H1 (cell line): ENCODE results near the gene TMEM255B.

Experiments used
- ASH2L ChIP-seq: fragments of 200-600, 300-600 bp; sonication (generic); IDR thresholded peaks from one replicate; pipeline ENCODE4 v1.7.1; 2017; ENCODE audit warnings: low read length
- ATF3 ChIP-seq: IDR thresholded peaks from 2 replicates; pipeline ENCODE4 v1.6.1; 2011; ENCODE audit warnings: low read depth, mild to moderate bottlenecking, low read length; ENCODE audit not compliant: insufficient read depth
- BRCA1 ChIP-seq: IDR thresholded peaks from 2 replicates; pipeline ENCODE4 v1.6.1; 2012; ENCODE audit warnings: low read depth, low read length, improper control_type of control experiment
- CBX5 ChIP-seq: fragments of 300-800, 300-1000 bp; sonication (generic); IDR thresholded peaks from 2 replicates; pipeline ENCODE4 v1.7.1; 2016; ENCODE audit warnings: antibody characterized with exemption, low read length, low read depth
- CEBPB ChIP-seq: IDR thresholded peaks from 2 replicates; pipeline ENCODE4 v1.6.1; 2012; ENCODE audit warnings: low read depth, low read length
- HDAC6 ChIP-seq: IDR thresholded peaks from one replicate; pipeline ENCODE4 v1.7.1; 2012; ENCODE audit warnings: low read depth, mild to moderate bottlenecking, inconsistent platforms, low read length, moderate library complexity
- MAFK ChIP-seq: IDR thresholded peaks from 2 replicates; pipeline ENCODE4 v1.6.1; 2012; ENCODE audit warnings: low read depth, mild to moderate bottlenecking, improper control_type of control experiment, low read length
- PHF8 ChIP-seq: fragments of 200-600 bp; sonication (generic); conservative IDR thresholded peaks from 2 replicates; pipeline ENCODE4 v1.7.1; 2012; ENCODE audit warnings: low read depth, mild to moderate bottlenecking, inconsistent platforms, low read length, moderate library complexity
- POLR2A ChIP-seq, 2 experiments: IDR thresholded peaks; 1 replicate in 1 of 2; 2 replicates in 1 of 2; pipeline ENCODE4 v1.6.1; 2011; ENCODE audit warnings: low read depth in 2 of 2, low read length in 2 of 2, mild to moderate bottlenecking in 2 of 2; ENCODE audit errors: control extremely low read depth in 1 of 2
- POLR2AphosphoS5 ChIP-seq: IDR thresholded peaks from 2 replicates; pipeline ENCODE4 v1.6.1; 2011; ENCODE audit warnings: low read depth, low read length
- RFX5 ChIP-seq: IDR thresholded peaks from 2 replicates; pipeline ENCODE4 v1.6.1; 2011; ENCODE audit warnings: low read depth, low read length, improper control_type of control experiment, borderline replicate concordance
- TF ChIP-seq, protein P1 (sequence below), 3 experiments: IDR thresholded peaks; 1 replicate in 2 of 3; 2 replicates in 1 of 3; pipeline versions ENCODE4 v1.5.1 to v1.6.1; 2011; ENCODE audit warnings: low read length in 3 of 3, mild to moderate bottlenecking in 3 of 3, inconsistent platforms in 2 of 3, low read depth in 1 of 3, moderate library complexity in 1 of 3; ENCODE audit not compliant: insufficient read depth in 1 of 3; ENCODE audit errors: control extremely low read depth in 1 of 3
- TF ChIP-seq, protein P2 (sequence below): IDR thresholded peaks from 2 replicates; pipeline ENCODE4 v1.6.1; 2012; ENCODE audit warnings: inconsistent platforms

- no peak for TF ChIP-seq POLR2AphosphoS5
- TF ChIP-seq BRCA1: no peak
- TF ChIP-seq, protein P1, sequence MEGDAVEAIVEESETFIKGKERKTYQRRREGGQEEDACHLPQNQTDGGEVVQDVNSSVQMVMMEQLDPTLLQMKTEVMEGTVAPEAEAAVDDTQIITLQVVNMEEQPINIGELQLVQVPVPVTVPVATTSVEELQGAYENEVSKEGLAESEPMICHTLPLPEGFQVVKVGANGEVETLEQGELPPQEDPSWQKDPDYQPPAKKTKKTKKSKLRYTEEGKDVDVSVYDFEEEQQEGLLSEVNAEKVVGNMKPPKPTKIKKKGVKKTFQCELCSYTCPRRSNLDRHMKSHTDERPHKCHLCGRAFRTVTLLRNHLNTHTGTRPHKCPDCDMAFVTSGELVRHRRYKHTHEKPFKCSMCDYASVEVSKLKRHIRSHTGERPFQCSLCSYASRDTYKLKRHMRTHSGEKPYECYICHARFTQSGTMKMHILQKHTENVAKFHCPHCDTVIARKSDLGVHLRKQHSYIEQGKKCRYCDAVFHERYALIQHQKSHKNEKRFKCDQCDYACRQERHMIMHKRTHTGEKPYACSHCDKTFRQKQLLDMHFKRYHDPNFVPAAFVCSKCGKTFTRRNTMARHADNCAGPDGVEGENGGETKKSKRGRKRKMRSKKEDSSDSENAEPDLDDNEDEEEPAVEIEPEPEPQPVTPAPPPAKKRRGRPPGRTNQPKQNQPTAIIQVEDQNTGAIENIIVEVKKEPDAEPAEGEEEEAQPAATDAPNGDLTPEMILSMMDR (IDR thresholded peaks at IDR 0.05; ENCODE audit: control extremely low read depth in 1 of 3, insufficient read depth in 1 of 3, low read depth in 1 of 3, low read length in 3 of 3): no peak
- TF ChIP-seq, protein P2, sequence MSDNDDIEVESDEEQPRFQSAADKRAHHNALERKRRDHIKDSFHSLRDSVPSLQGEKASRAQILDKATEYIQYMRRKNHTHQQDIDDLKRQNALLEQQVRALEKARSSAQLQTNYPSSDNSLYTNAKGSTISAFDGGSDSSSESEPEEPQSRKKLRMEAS: no peak
- no peak for TF ChIP-seq MAFK
- no peak for TF ChIP-seq POLR2A (IDR thresholded peaks at IDR 0.05; ENCODE audit: control extremely low read depth in 1 of 2, low read depth in 2 of 2, low read length in 2 of 2)
- TF ChIP-seq ASH2L: no peak
- TF ChIP-seq PHF8: no peak
- TF ChIP-seq CBX5: no peak
- TF ChIP-seq RFX5: no peak
- no peak for TF ChIP-seq HDAC6
- no peak for TF ChIP-seq ATF3
- no peak for TF ChIP-seq CEBPB
Measured at GRCh38 chr13:113748862-113749451, 10.1 kb upstream of the TMEM255B start.
